Measurements from ENCODE around the gene OPCML. TPM values are rescaled to one million over a fixed set of nuclear protein-coding genes. Genes with fewer than 3 reads are reported as not detected.
A peak's percentile ranks its signal among the peaks of the same experiment; 100 is the strongest.

The OPCML gene
- polyA plus RNA-seq, 1 donor from 2014 or later = 11.6 TPM

GRCh38 chr11:132430429-132431062 is 1101.8 kb downstream of the OPCML start:
- Histone ChIP-seq H3K9me3 (ENCODE audit: low read length) (no peaks in the 10 kb centered on the region), H4K20me1 (ENCODE audit: insufficient read depth) (no peaks in the 10 kb centered on the region), H3K27ac (ENCODE audit: low read length) (peak overlapping the region; percentile 36), H3F3A (ENCODE audit: insufficient read depth, low read length, poor library complexity, severe bottlenecking) (no peaks in the 10 kb centered on the region), H3K4me3 (ENCODE audit: low read length) (no peak overlapping the region), H3K27me3 (ENCODE audit: insufficient read depth, low read depth, low read length) (no peaks in the 10 kb centered on the region), H3K4me2 (ENCODE audit: low read length) (peak overlapping the region; percentile 11), H3K36me3 (ENCODE audit: insufficient read depth, low read length) (no peaks in the 10 kb centered on the region), H2AFZ (ENCODE audit: low read depth, low read length) (no peak overlapping the region), H3K79me2 (replicated peaks; ENCODE audit: insufficient read depth, low read length) (no peaks in the 10 kb centered on the region), H3K9me2 (ENCODE audit: insufficient read depth, low read length) (no peaks in the 10 kb centered on the region), H3K9ac (ENCODE audit: low read length) (no peak overlapping the region)
- peak; percentile 42 for TF ChIP-seq EP300 (conservative IDR thresholded peaks at IDR 0.05; ENCODE audit: poor library complexity, severe bottlenecking)
- TF ChIP-seq MXI1 (conservative IDR thresholded peaks at IDR 0.05; ENCODE audit: poor library complexity, severe bottlenecking) = no peak
- peak; percentile 43 for TF ChIP-seq REST (IDR thresholded peaks at IDR 0.05; ENCODE audit: borderline replicate concordance)
- TF ChIP-seq EZH2 (IDR thresholded peaks at IDR 0.05; ENCODE audit: borderline replicate concordance, insufficient read depth, low read length, poor library complexity, severe bottlenecking) = no peak
- TF ChIP-seq POLR2AphosphoS5 (IDR thresholded peaks at IDR 0.05) = peak; percentile 24
- peak; percentile 22 for TF ChIP-seq RAD21 (conservative IDR thresholded peaks at IDR 0.05)

- H3K27ac ChIP-seq (ENCODE audit: low read length) = peak overlapping the region; percentile 36
- H3K9me3 ChIP-seq (ENCODE audit: low read length) = no peaks in the 10 kb centered on the region
- no peak overlapping the region for H2AFZ ChIP-seq (ENCODE audit: low read depth, low read length)
- no peaks in the 10 kb centered on the region for H3K36me3 ChIP-seq (ENCODE audit: insufficient read depth, low read length)
- H3K9me2 ChIP-seq (ENCODE audit: insufficient read depth, low read length) = no peaks in the 10 kb centered on the region
- no peak overlapping the region for H3K9ac ChIP-seq (ENCODE audit: low read length)
- no peaks in the 10 kb centered on the region for H4K20me1 ChIP-seq (ENCODE audit: insufficient read depth)
- no peak overlapping the region for H3K4me2 ChIP-seq (ENCODE audit: low read length)
- H3K27me3 ChIP-seq (ENCODE audit: insufficient read depth, low read depth, low read length) = no peaks in the 10 kb centered on the region
- TF ChIP-seq TAF1 (IDR thresholded peaks at IDR 0.05; ENCODE audit: low read depth) (no peak), EZH2 (IDR thresholded peaks at IDR 0.05; ENCODE audit: borderline replicate concordance, insufficient read depth, low read length, poor library complexity, severe bottlenecking) (no peak), RAD21 (conservative IDR thresholded peaks at IDR 0.05) (no peak), CTCF (IDR thresholded peaks at IDR 0.05; ENCODE audit: poor library complexity, severe bottlenecking) (no peak), MXI1 (conservative IDR thresholded peaks at IDR 0.05; ENCODE audit: poor library complexity, severe bottlenecking) (no peak), EP300 (conservative IDR thresholded peaks at IDR 0.05; ENCODE audit: poor library complexity, severe bottlenecking) (no peak), SMC3 (conservative IDR thresholded peaks at IDR 0.05; ENCODE audit: poor library complexity) (no peak), REST (IDR thresholded peaks at IDR 0.05; ENCODE audit: borderline replicate concordance) (no peak), POLR2AphosphoS5 (IDR thresholded peaks at IDR 0.05) (no peak)
- no peaks in the 10 kb centered on the region for H3F3A ChIP-seq (ENCODE audit: insufficient read depth, low read length, poor library complexity, severe bottlenecking)
- H3K79me2 ChIP-seq (replicated peaks; ENCODE audit: insufficient read depth, low read length) = no peaks in the 10 kb centered on the region
- H3K4me3 ChIP-seq (ENCODE audit: low read length) = no peak overlapping the region
These were observed 1102.6 kb downstream of the OPCML start for GRCh38 chr11:132429685-132430084.
